Neural progenitor cell (in vitro differentiated cells): Measurements from ENCODE around the gene ERCC1. TPM values are rescaled to one million over a fixed set of nuclear protein-coding genes. Genes with fewer than 3 reads are reported as not detected.

Experiments used
- DNase-seq: peaks from one replicate; pipeline ENCODE4 v3.0.0-alpha.2; 2016; ENCODE audit warnings: low spot score
- H2AFZ ChIP-seq: fragments of 200-600 bp; sonication (generic); replicated peaks from 2 replicates; pipeline ENCODE4 v1.6.1; 2016; ENCODE audit warnings: antibody characterized with exemption
- H3F3A ChIP-seq: fragments of 200-600 bp; sonication (generic); 2 replicates; pipeline ENCODE4 v1.6.1; 2016; ENCODE audit warnings: antibody characterized with exemption, low read depth
- H3K27ac ChIP-seq: fragments of 200-600 bp; sonication (generic); 2 replicates; pipeline ENCODE4 v1.5.1; 2016; ENCODE audit warnings: mild to moderate bottlenecking
- H3K27me3 ChIP-seq: fragments of 200-600 bp; sonication (generic); 2 replicates; pipeline ENCODE4 v1.6.1; 2016; ENCODE audit warnings: mild to moderate bottlenecking, moderate library complexity
- H3K36me3 ChIP-seq: fragments of 200-600 bp; sonication (generic); 2 replicates; pipeline ENCODE4 v1.5.1; 2016
- H3K4me1 ChIP-seq: fragments of 200-600 bp; sonication (generic); 2 replicates; pipeline ENCODE4 v1.6.1; 2016; ENCODE audit warnings: mixed run types
- H3K4me2 ChIP-seq: fragments of 200-600 bp; sonication (generic); 2 replicates; pipeline ENCODE4 v1.6.1; 2016
- H3K4me3 ChIP-seq: fragments of 200-600 bp; sonication (generic); 2 replicates; pipeline ENCODE4 v1.5.1; 2016
- H3K79me2 ChIP-seq: fragments of 200-600 bp; sonication (generic); 2 replicates; pipeline ENCODE4 v1.6.1; 2016; ENCODE audit warnings: low read depth
- H3K9ac ChIP-seq: fragments of 200-600 bp; sonication (generic); 2 replicates; pipeline ENCODE4 v1.6.1; 2016
- H3K9me3 ChIP-seq: fragments of 200-600 bp; sonication (generic); 2 replicates; pipeline ENCODE4 v1.5.1; 2016; ENCODE audit warnings: low read depth
- H4K20me1 ChIP-seq: fragments of 200-600 bp; sonication (generic); 2 replicates; pipeline ENCODE4 v1.6.1; 2016; ENCODE audit warnings: low read depth
- H3K27ac Mint-ChIP-seq: 3 replicates; pipeline ENCODE4 v1.8.0; 2021; ENCODE audit warnings: mixed read lengths
- H3K27me3 Mint-ChIP-seq: 2 replicates; pipeline ENCODE4 v1.8.0; 2022; ENCODE audit warnings: low read depth, mild to moderate bottlenecking, inconsistent platforms, moderate library complexity, mixed read lengths; ENCODE audit not compliant: insufficient read depth
- H3K36me3 Mint-ChIP-seq: 3 replicates; pipeline ENCODE4 v1.8.0; 2021; ENCODE audit warnings: mixed read lengths
- H3K4me1 Mint-ChIP-seq: 3 replicates; pipeline ENCODE4 v1.8.0; 2021; ENCODE audit warnings: mixed read lengths
- H3K4me3 Mint-ChIP-seq: 3 replicates; pipeline ENCODE4 v1.8.0; 2021; ENCODE audit warnings: mild to moderate bottlenecking, moderate library complexity, mixed read lengths
- H3K9me3 Mint-ChIP-seq: 3 replicates; pipeline ENCODE4 v1.8.0; 2020; ENCODE audit warnings: mixed read lengths
- EZH2 ChIP-seq: fragments of 200-600 bp; sonication (generic); IDR thresholded peaks from 2 replicates; pipeline ENCODE4 v1.6.1; 2017; ENCODE audit warnings: antibody characterized with exemption, mild to moderate bottlenecking, moderate library complexity
- EZH2phosphoT487 ChIP-seq: fragments of 200-600 bp; sonication (generic); IDR thresholded peaks from 2 replicates; pipeline ENCODE4 v1.6.1; 2017; ENCODE audit warnings: antibody characterized with exemption
- total RNA-seq: library from RNA; depleted of rRNA; stranded (reverse); fragments of >200 nt; gene quantifications from 2 replicates; pipeline ENCODE4 v1.2.3, GENCODE V29; 2015; ENCODE audit warnings: low replicate concordance
- TF ChIP-seq, protein P1 (sequence below): fragments of 200-600 bp; sonication (generic); IDR thresholded peaks from 2 replicates; pipeline ENCODE4 v1.5.1; 2017; ENCODE audit warnings: antibody characterized with exemption, mild to moderate bottlenecking

ERCC1 gene
- total RNA-seq, 1 donor from 2014 or later, result 46.0 TPM

DNA sequence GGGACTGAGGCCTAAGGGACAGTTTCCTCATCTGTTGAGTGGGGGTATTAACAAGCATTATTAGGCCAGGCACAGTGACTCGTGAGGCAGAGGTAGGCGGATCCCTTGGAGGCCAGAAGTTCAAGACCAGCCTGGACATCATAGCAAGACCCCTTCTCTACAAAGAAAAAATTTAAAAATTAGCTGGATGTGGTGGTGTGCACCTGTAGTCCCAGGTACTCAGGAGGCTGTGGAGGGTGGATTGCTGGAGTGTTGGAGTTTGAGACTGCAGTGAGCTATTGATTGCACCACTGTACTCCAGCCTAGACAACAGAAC is 32.7 kb upstream of the ERCC1 start:
- Histone ChIP-seq H3K4me1 (peaks cover 4% of the 10 kb centered on the region), H3K9me3 (no peaks in the 10 kb centered on the region), H3F3A (peaks cover 11% of the 10 kb centered on the region), H3K27me3 (peaks cover 12% of the 10 kb centered on the region), H3K9ac (no peak overlapping the region), H2AFZ (no peak overlapping the region), H3K4me3 (no peak overlapping the region), H4K20me1 (no peaks in the 10 kb centered on the region), H3K27ac (no peak overlapping the region), H3K36me3 (no peaks in the 10 kb centered on the region), H3K4me2 (no peak overlapping the region), H3K79me2 (no peaks in the 10 kb centered on the region)
- no peak for TF ChIP-seq EZH2phosphoT487
- no peak for TF ChIP-seq EZH2
- TF ChIP-seq, protein P1, sequence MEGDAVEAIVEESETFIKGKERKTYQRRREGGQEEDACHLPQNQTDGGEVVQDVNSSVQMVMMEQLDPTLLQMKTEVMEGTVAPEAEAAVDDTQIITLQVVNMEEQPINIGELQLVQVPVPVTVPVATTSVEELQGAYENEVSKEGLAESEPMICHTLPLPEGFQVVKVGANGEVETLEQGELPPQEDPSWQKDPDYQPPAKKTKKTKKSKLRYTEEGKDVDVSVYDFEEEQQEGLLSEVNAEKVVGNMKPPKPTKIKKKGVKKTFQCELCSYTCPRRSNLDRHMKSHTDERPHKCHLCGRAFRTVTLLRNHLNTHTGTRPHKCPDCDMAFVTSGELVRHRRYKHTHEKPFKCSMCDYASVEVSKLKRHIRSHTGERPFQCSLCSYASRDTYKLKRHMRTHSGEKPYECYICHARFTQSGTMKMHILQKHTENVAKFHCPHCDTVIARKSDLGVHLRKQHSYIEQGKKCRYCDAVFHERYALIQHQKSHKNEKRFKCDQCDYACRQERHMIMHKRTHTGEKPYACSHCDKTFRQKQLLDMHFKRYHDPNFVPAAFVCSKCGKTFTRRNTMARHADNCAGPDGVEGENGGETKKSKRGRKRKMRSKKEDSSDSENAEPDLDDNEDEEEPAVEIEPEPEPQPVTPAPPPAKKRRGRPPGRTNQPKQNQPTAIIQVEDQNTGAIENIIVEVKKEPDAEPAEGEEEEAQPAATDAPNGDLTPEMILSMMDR, result no peak
- no peak overlapping the region for H3K4me3 Mint-ChIP-seq
- peaks cover 22% of the 10 kb centered on the region for H3K4me1 Mint-ChIP-seq
- no peak for DNase-seq
- H3K27ac Mint-ChIP-seq, result peak overlapping the region; percentile 25
- peaks cover 22% of the 10 kb centered on the region for H3K27me3 Mint-ChIP-seq
- H3K36me3 Mint-ChIP-seq, result no peaks in the 10 kb centered on the region
- peaks cover under 1% of the 10 kb centered on the region for H3K9me3 Mint-ChIP-seq

DNA sequence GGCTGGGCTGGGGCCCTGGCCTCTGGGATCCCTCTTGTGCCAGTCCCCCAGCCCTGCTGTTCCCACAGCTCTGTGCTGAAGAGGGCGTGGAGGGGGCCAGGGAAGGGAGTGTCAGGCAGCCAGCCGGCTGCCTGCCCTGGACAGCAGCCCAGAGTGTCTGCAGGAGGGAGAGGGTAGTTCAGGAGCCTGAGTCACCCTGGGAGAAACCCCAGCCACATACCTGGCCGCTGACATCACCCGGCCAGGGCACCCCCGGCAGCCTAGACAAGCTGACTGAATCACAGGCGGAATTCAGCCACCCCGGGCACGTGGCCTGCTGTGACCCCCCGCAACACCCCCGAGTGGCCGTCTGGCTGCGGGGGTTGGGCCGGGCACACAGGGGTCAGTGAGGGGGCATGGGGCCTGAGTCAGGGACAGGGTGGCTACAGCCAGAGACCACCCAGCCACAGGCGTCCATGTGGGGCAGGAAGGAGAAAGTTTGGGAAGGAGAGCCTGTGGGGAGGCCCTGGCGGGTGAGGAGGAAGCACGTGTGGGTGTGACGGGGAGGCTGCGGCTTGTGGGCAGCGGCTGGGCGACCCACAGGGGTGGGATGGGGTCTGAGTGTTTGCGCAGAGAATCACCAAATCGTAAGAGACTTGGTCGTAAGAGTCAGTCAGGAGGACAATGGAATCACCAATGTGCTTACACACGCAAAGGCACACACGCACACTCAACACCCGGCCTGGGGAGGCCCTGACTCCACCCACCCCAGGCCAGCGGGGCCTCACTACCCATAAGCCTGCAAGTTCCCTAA is 32.2 kb upstream of the ERCC1 start:
- Mint-ChIP-seq H3K4me1 (peaks cover 27% of the 10 kb centered on the region), H3K27me3 (peaks cover 26% of the 10 kb centered on the region), H3K36me3 (no peaks in the 10 kb centered on the region), H3K27ac (peak overlapping the region; percentile 68), H3K4me3 (peak overlapping the region; percentile 1), H3K9me3 (peaks cover 2% of the 10 kb centered on the region)
- Histone ChIP-seq H2AFZ (no peak overlapping the region), H3F3A (peaks cover 16% of the 10 kb centered on the region), H3K4me1 (peaks cover 4% of the 10 kb centered on the region), H3K4me2 (no peak overlapping the region), H3K27me3 (peaks cover 17% of the 10 kb centered on the region), H3K9me3 (no peaks in the 10 kb centered on the region), H3K4me3 (no peak overlapping the region), H3K79me2 (no peaks in the 10 kb centered on the region), H3K9ac (no peak overlapping the region), H3K36me3 (no peaks in the 10 kb centered on the region), H4K20me1 (no peaks in the 10 kb centered on the region), H3K27ac (no peak overlapping the region)
- peak; percentile 71 for DNase-seq
- no peak for TF ChIP-seq EZH2
- TF ChIP-seq, protein P1, result no peak
- no peak for TF ChIP-seq EZH2phosphoT487

DNA sequence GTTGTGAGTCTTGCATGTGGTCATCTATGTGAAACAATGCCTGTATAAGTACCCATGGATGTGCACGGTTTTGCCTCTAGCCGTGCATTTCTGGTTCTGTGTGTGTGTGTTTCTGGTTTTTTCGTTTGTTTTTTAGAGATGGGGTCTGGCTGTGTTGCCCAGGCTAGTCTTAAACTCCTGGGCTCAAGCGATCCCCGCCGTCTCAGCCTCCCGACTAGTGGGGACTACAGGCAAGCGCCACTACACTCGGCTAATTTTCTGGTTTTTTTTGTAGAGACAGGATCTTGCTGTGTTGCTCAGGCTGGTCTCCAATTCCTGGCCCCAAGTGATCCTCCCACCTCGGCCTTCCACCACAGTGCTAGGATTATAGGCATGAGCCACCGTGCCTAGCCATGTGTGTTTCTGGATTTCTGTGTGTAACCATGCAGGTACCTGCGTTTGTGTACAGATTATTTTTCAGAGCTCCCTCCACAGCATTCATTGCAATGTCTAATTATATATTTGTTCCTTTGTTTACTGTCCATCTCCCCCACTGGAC is 28.2 kb upstream of the ERCC1 start:
- H3K9ac ChIP-seq, result no peak overlapping the region
- peaks cover 31% of the 10 kb centered on the region for H3K27me3 ChIP-seq
- no peak overlapping the region for H3K27ac ChIP-seq

More for the DNA sequence above, 28.2 kb upstream of the ERCC1 start:
- no peaks in the 10 kb centered on the region for H3K9me3 ChIP-seq
- no peaks in the 10 kb centered on the region for H3K79me2 ChIP-seq
- peaks cover 32% of the 10 kb centered on the region for H3F3A ChIP-seq
- no peak overlapping the region for H3K4me2 ChIP-seq
- no peaks in the 10 kb centered on the region for H3K36me3 ChIP-seq
- H3K36me3 Mint-ChIP-seq, result no peaks in the 10 kb centered on the region
- no peaks in the 10 kb centered on the region for H4K20me1 ChIP-seq
- TF ChIP-seq, protein P1, result no peak
- TF ChIP-seq EZH2phosphoT487 (no peak), EZH2 (no peak)
- no peak overlapping the region for H3K4me3 ChIP-seq
- DNase-seq, result no peak
- H3K9me3 Mint-ChIP-seq, result peaks cover 2% of the 10 kb centered on the region
- H3K27ac Mint-ChIP-seq, result peak overlapping the region; percentile 91
- H3K4me3 Mint-ChIP-seq, result peak overlapping the region; percentile 85
- H3K27me3 Mint-ChIP-seq, result peaks cover 26% of the 10 kb centered on the region
- no peak overlapping the region for H2AFZ ChIP-seq
- peaks cover 4% of the 10 kb centered on the region for H3K4me1 ChIP-seq
- peaks cover 49% of the 10 kb centered on the region for H3K4me1 Mint-ChIP-seq
